Mesendoderm (in vitro differentiated cells): ENCODE results near the gene LCE2B.

Experiments used
- DNase-seq: peaks from one replicate; pipeline ENCODE4 v3.0.0; 2013
- H2AK5ac ChIP-seq: 2 replicates; pipeline ENCODE4 v1.6.1; 2013; ENCODE audit warnings: low read length, inconsistent platforms
- H2BK120ac ChIP-seq: 2 replicates; pipeline ENCODE4 v1.6.1; 2013; ENCODE audit warnings: low read depth, mild to moderate bottlenecking, low read length, moderate library complexity, mixed read lengths
- H2BK15ac ChIP-seq: replicated peaks from 2 replicates; pipeline ENCODE4 v1.6.1; 2013; ENCODE audit warnings: low read depth, mild to moderate bottlenecking, moderate library complexity
- H2BK5ac ChIP-seq: 2 replicates; pipeline ENCODE4 v1.6.1; 2013; ENCODE audit warnings: low read length, inconsistent platforms
- H3K18ac ChIP-seq: 2 replicates; pipeline ENCODE4 v1.6.1; 2013; ENCODE audit warnings: mild to moderate bottlenecking, low read length, mixed read lengths
- H3K23ac ChIP-seq: one replicate; pipeline ENCODE4 v1.6.1; 2013; ENCODE audit warnings: low read length
- H3K27ac ChIP-seq: 2 replicates; pipeline ENCODE4 v1.5.1; 2013; ENCODE audit warnings: low read depth, mild to moderate bottlenecking, inconsistent platforms, low read length, moderate library complexity
- H3K27me3 ChIP-seq: 2 replicates; pipeline ENCODE4 v1.6.1; 2013; ENCODE audit warnings: low read length, control low read depth, mild to moderate bottlenecking, inconsistent platforms; ENCODE audit not compliant: insufficient read depth, poor library complexity
- H3K36me3 ChIP-seq: 2 replicates; pipeline ENCODE4 v1.6.1; 2013; ENCODE audit warnings: low read length, inconsistent platforms; ENCODE audit not compliant: control insufficient read depth, insufficient read depth
- H3K4ac ChIP-seq: one replicate; pipeline ENCODE4 v1.6.1; 2013; ENCODE audit warnings: low read depth, mild to moderate bottlenecking, low read length, moderate library complexity
- H3K4me1 ChIP-seq: 2 replicates; pipeline ENCODE4 v1.6.1; 2013; ENCODE audit warnings: low read depth, low read length, inconsistent platforms; ENCODE audit not compliant: control insufficient read depth
- H3K4me2 ChIP-seq: 2 replicates; pipeline ENCODE4 v1.6.1; 2013; ENCODE audit warnings: low read length
- H3K4me3 ChIP-seq: 2 replicates; pipeline ENCODE4 v1.5.1; 2013; ENCODE audit warnings: mild to moderate bottlenecking, low read length
- H3K56ac ChIP-seq: one replicate; pipeline ENCODE4 v1.6.1; 2013; ENCODE audit warnings: low read length
- H3K79me1 ChIP-seq: 2 replicates; pipeline ENCODE4 v1.6.1; 2013; ENCODE audit warnings: low read length, inconsistent platforms
- H3K79me2 ChIP-seq: 2 replicates; pipeline ENCODE4 v1.6.1; 2013; ENCODE audit warnings: mild to moderate bottlenecking, low read length; ENCODE audit not compliant: control insufficient read depth, insufficient read depth
- H3K9ac ChIP-seq: 2 replicates; pipeline ENCODE4 v1.6.1; 2013; ENCODE audit warnings: low read length, inconsistent platforms
- H4K5ac ChIP-seq: one replicate; pipeline ENCODE4 v1.6.1; 2013; ENCODE audit warnings: low read length
- H4K8ac ChIP-seq: one replicate; pipeline ENCODE4 v1.6.1; 2013; ENCODE audit warnings: low read depth, mild to moderate bottlenecking, control low read depth, low read length, moderate library complexity
- WGBS: extraction: QIAGEN DNeasy Blood & Tissue Kit; methylation state at CpG from one replicate; pipeline ENCODE4 v1.1.7; 2013; ENCODE audit warnings: low lambda C conversion rate, missing lambda C conversion rate; ENCODE audit not compliant: insufficient coverage; ENCODE audit errors: extremely low coverage; 5-methylcytosine and 5-hydroxymethylcytosine counted together

The LCE2B gene

DNA sequence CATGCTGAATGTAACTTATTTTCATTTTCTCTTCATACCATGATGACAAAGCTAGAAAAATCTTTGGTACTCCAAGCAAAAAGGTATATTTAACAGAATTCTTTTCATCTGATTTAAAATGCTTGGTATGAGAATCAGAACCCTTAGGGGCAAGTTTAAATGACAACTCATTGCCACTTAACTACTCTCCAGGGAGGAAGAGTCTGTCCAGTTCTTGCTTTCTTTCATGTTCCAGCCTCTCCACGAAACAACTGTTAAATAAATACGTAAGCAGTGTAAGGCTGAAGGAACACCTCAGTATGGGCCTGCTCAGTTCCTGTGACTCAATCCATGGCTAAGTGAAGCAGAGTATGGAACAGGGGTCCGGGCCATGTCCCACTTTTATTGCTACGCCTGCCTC, 13.8 kb downstream of the LCE2B start:
- H4K5ac ChIP-seq: no peak overlapping the region
- no peak overlapping the region for H4K8ac ChIP-seq
- no peak overlapping the region for H3K4me3 ChIP-seq
- H3K4ac ChIP-seq: no peak overlapping the region
- no CpG with 5 or more reads among the region's 4 CpGs for WGBS
- H3K4me2 ChIP-seq: no peak overlapping the region
- no peak overlapping the region for H3K9ac ChIP-seq
- H3K79me1 ChIP-seq: no peaks in the 10 kb centered on the region
- no peak overlapping the region for H3K18ac ChIP-seq
- H3K79me2 ChIP-seq: no peaks in the 10 kb centered on the region
- H3K4me1 ChIP-seq: no peaks in the 10 kb centered on the region
- H3K36me3 ChIP-seq: no peaks in the 10 kb centered on the region
- H3K56ac ChIP-seq: no peak overlapping the region
- no peak overlapping the region for H2BK5ac ChIP-seq
- no peak for DNase-seq
- H3K27ac ChIP-seq: no peak overlapping the region
- no peak overlapping the region for H3K23ac ChIP-seq
- H2BK120ac ChIP-seq: no peak overlapping the region
- no peak overlapping the region for H2BK15ac ChIP-seq
- no peaks in the 10 kb centered on the region for H3K27me3 ChIP-seq
- H2AK5ac ChIP-seq: no peak overlapping the region

DNA sequence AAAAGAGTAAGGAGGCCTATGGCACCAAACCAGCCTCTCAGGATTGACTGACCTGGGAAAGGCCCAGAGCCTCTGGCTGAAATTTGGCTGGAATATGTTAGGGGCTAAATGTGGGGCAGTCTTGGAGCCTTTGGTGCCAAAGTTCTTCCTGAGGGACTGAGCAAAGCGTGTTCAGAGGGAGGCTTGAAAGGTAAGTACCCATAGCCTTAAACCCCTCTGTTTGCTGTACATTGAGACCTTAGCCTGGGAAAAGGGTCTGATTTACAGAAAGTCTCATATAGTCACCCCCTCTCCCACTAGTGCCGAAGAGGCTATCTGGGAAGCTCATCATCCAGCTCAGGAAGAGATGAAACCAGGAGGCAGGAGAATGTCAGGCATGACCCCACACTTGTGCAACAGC, 21.9 kb downstream of the LCE2B start, which contains the start of gene LCE4A:
Gene LCE4A (plus strand): TSS at position 301 of the 400 bp plus-strand sequence. CDS start 916 bp downstream, outside the sequence.
- WGBS: no CpG with 5 or more reads among the region's 2 CpGs

DNA sequence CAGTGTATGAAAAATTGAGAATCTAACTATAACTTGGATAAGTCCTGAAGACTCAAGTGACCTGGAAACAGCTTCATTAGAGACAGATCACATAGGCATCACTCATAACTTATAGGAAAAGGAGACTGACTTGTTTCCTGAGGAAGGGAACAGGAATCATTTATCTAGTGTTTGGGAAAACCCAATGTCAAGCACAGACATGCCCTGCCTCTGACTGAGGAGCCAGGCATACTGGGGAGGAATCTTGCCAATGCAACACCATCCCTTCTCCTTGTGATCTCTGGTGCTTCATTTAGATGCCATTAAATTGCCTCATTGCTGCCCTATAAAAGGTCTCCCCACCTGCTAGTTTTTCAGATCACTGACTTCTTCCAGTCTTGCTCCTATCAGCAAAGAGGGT, 32.3 kb downstream of the LCE2B start:
- Histone ChIP-seq H3K4me2 (no peak overlapping the region), H3K27ac (no peak overlapping the region), H4K5ac (no peak overlapping the region), H4K8ac (no peak overlapping the region), H3K4ac (no peak overlapping the region), H3K27me3 (no peaks in the 10 kb centered on the region), H3K36me3 (no peaks in the 10 kb centered on the region), H3K23ac (no peak overlapping the region), H2BK5ac (no peak overlapping the region), H3K4me1 (no peaks in the 10 kb centered on the region), H2AK5ac (no peak overlapping the region), H3K4me3 (no peak overlapping the region), H3K18ac (no peak overlapping the region), H3K79me2 (no peaks in the 10 kb centered on the region), H3K79me1 (no peaks in the 10 kb centered on the region), H2BK15ac (no peak overlapping the region), H3K9ac (no peak overlapping the region), H3K56ac (no peak overlapping the region), H2BK120ac (no peak overlapping the region)
- no peak for DNase-seq

More for the DNA sequence above, 21.9 kb downstream of the LCE2B start, which contains the start of gene LCE4A:
- no peak within 1 kb of the TSS for H4K5ac ChIP-seq
- H3K36me3 ChIP-seq: no peaks in the 10 kb centered on the region
- no peak within 1 kb of the TSS for H2BK5ac ChIP-seq
- no peaks in the 10 kb centered on the region for H3K79me2 ChIP-seq
- H4K8ac ChIP-seq: no peak within 1 kb of the TSS
- no peak within 1 kb of the TSS for H3K56ac ChIP-seq
- H2BK15ac ChIP-seq: no peak within 1 kb of the TSS
- no peak within 1 kb of the TSS for H3K4me3 ChIP-seq
- H3K27ac ChIP-seq: no peak within 1 kb of the TSS
- no peak within 1 kb of the TSS for H2AK5ac ChIP-seq
- DNase-seq: no peak
- H3K4me2 ChIP-seq: no peak within 1 kb of the TSS
- no peak within 1 kb of the TSS for H3K23ac ChIP-seq
- H3K27me3 ChIP-seq: no peaks in the 10 kb centered on the region
- no peak within 1 kb of the TSS for H2BK120ac ChIP-seq
- no peak within 1 kb of the TSS for H3K4ac ChIP-seq
- H3K4me1 ChIP-seq: no peaks in the 10 kb centered on the region
- H3K79me1 ChIP-seq: no peaks in the 10 kb centered on the region
- no peak within 1 kb of the TSS for H3K9ac ChIP-seq
- no peak within 1 kb of the TSS for H3K18ac ChIP-seq

DNA sequence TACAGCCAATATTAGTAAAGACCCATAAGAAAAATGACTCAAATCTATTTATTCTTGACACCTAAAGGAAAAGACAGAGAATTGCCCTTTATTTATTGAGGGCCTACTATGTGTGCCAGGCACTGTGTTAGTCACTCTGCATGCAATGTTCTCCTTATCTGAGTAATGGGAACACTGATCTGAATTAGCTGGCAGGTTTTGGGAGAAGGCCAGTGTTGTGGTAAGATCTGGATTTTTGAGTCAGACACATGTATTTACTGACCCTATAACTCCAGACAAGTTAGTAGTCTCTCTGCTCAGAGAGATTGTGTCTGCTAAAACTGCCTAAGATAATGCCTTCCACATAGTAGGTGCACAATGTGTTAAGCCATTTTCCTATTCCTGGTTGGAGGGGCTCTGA, 39.3 kb downstream of the LCE2B start:
- DNase-seq: no peak
- no peak overlapping the region for H4K8ac ChIP-seq
- H3K27ac ChIP-seq: no peak overlapping the region
- no peak overlapping the region for H2BK5ac ChIP-seq
- no peak overlapping the region for H3K4me2 ChIP-seq
- no peak overlapping the region for H2AK5ac ChIP-seq
- H3K4me1 ChIP-seq: no peaks in the 10 kb centered on the region
- H3K23ac ChIP-seq: no peak overlapping the region
- H2BK120ac ChIP-seq: no peak overlapping the region
- H4K5ac ChIP-seq: no peak overlapping the region
- no peak overlapping the region for H3K9ac ChIP-seq
- H3K79me1 ChIP-seq: no peaks in the 10 kb centered on the region
- H3K79me2 ChIP-seq: no peaks in the 10 kb centered on the region
- H2BK15ac ChIP-seq: no peak overlapping the region
- no peaks in the 10 kb centered on the region for H3K27me3 ChIP-seq
- no peaks in the 10 kb centered on the region for H3K36me3 ChIP-seq
- H3K18ac ChIP-seq: no peak overlapping the region
- no peak overlapping the region for H3K56ac ChIP-seq
- H3K4ac ChIP-seq: no peak overlapping the region
- no peak overlapping the region for H3K4me3 ChIP-seq

DNA sequence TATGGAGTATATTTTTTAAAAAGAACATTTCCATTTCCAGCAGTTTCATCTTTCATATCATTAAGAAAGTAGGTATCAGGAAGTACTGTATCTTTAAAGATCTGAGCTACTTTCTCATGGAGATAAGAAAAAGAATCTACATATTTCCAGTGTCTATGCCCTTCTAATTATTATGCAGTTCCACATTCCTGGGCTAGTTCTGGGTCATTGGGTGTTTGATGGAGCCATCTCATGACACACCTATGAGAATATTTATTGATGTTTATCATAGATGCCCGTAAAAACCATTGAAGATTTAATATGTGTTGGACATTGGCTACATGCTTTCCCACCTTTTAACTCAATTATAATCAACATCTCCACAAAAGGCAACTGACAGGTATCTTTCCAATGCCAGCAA, 43.1 kb downstream of the LCE2B start:
- Histone ChIP-seq H3K4me3 (no peak overlapping the region), H4K5ac (no peak overlapping the region), H3K4ac (no peak overlapping the region), H4K8ac (no peak overlapping the region), H3K79me2 (no peaks in the 10 kb centered on the region), H3K36me3 (no peaks in the 10 kb centered on the region), H3K9ac (no peak overlapping the region), H2BK5ac (no peak overlapping the region), H3K27me3 (no peaks in the 10 kb centered on the region), H2AK5ac (no peak overlapping the region), H3K4me2 (no peak overlapping the region), H3K56ac (no peak overlapping the region), H2BK120ac (no peak overlapping the region), H3K18ac (no peak overlapping the region), H2BK15ac (no peak overlapping the region), H3K27ac (no peak overlapping the region), H3K79me1 (no peaks in the 10 kb centered on the region), H3K23ac (no peak overlapping the region), H3K4me1 (no peaks in the 10 kb centered on the region)
- no CpG with 5 or more reads among the region's 1 CpG for WGBS
- no peak for DNase-seq

DNA sequence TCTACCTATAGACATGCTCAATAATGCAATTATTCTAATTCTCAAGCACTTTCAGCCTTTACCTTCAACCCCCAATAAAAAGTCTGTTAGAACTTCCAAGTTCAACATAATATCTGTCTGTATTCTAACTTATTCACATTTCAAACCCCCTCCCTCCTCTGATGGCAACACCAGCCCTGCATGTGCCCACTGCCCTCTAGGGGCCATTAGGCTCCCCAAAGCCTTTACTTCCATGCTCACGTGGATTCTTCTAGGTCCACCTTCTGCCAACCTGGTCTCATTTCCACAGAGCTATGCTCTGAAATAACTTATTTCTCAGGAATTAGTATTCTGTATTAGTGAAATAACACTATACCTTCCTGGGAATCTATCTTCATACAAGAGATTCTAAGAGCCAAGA, 49.7 kb downstream of the LCE2B start:
- no peak overlapping the region for H3K56ac ChIP-seq
- H2BK120ac ChIP-seq: no peak overlapping the region
- DNase-seq: peak; percentile 1
- no peak overlapping the region for H3K18ac ChIP-seq
- H3K27me3 ChIP-seq: no peaks in the 10 kb centered on the region
- no peaks in the 10 kb centered on the region for H3K79me1 ChIP-seq
- no peak overlapping the region for H3K23ac ChIP-seq
- H3K36me3 ChIP-seq: no peaks in the 10 kb centered on the region
- no peak overlapping the region for H4K8ac ChIP-seq
- H3K9ac ChIP-seq: no peak overlapping the region
- H3K4me1 ChIP-seq: no peaks in the 10 kb centered on the region
- H3K4me2 ChIP-seq: no peak overlapping the region
- no CpG with 5 or more reads among the region's 1 CpG for WGBS
- no peaks in the 10 kb centered on the region for H3K79me2 ChIP-seq
- H2BK15ac ChIP-seq: no peak overlapping the region
- H3K4me3 ChIP-seq: no peak overlapping the region
- no peak overlapping the region for H3K4ac ChIP-seq
- H2BK5ac ChIP-seq: no peak overlapping the region
- H4K5ac ChIP-seq: no peak overlapping the region
- H2AK5ac ChIP-seq: no peak overlapping the region
- no peak overlapping the region for H3K27ac ChIP-seq
